Keratinocyte (primary cell): ENCODE measurements around the gene MLLT1. TPM values are rescaled to one million over a fixed set of nuclear protein-coding genes. Genes with fewer than 3 reads are reported as not detected.

ENCODE experiments used
- DNase-seq: peaks from one replicate; pipeline ENCODE4 v3.0.0-alpha.2; 2011; ENCODE audit warnings: low read depth, missing footprints, low spot score
- FAIRE-seq: peaks from 2 replicates; lab custom pipeline; 2011; peaks lifted over from hg19 to GRCh38; lab: Jason Lieb, UNC
- H2AFZ ChIP-seq: 2 replicates; pipeline ENCODE4 v1.6.0; 2012; ENCODE audit warnings: low read length, control low read depth, inconsistent platforms; ENCODE audit not compliant: control insufficient read depth
- H3K27ac ChIP-seq: 2 replicates; pipeline ENCODE4 v1.5.1; 2011; ENCODE audit warnings: low read length; ENCODE audit not compliant: control insufficient read depth, insufficient read depth
- H3K27me3 ChIP-seq: 3 replicates; pipeline ENCODE4 v1.6.0; 2011; ENCODE audit warnings: low read length; ENCODE audit not compliant: control insufficient read depth, insufficient read depth; ENCODE audit errors: extremely low read depth
- H3K36me3 ChIP-seq, 2 experiments: 2 replicates in 1 of 2; 3 replicates in 1 of 2; pipeline ENCODE4 v1.5.1; 2011; ENCODE audit warnings: low read length in 2 of 2, mild to moderate bottlenecking in 1 of 2; ENCODE audit not compliant: control insufficient read depth in 2 of 2, insufficient read depth in 2 of 2; ENCODE audit errors: extremely low read depth in 1 of 2
- H3K4me1 ChIP-seq: 3 replicates; pipeline ENCODE4 v1.5.1; 2011; ENCODE audit warnings: low read length; ENCODE audit not compliant: control insufficient read depth, insufficient read depth; ENCODE audit errors: extremely low read depth
- H3K4me2 ChIP-seq: 3 replicates; pipeline ENCODE4 v1.6.0; 2011; ENCODE audit warnings: low read depth, low read length; ENCODE audit not compliant: control insufficient read depth, insufficient read depth; ENCODE audit errors: extremely low read depth
- H3K4me3 ChIP-seq, 3 experiments: fragments of 200-600 bp in 1 of 3; sonication (generic) in 1 of 3; 2 replicates in 2 of 3; 3 replicates in 1 of 3; pipeline ENCODE4 v1.5.1; 2011 to 2016; ENCODE audit warnings: low read length in 3 of 3, mild to moderate bottlenecking in 3 of 3, control low read depth in 2 of 3, inconsistent platforms in 1 of 3, low read depth in 1 of 3, mixed read lengths in 1 of 3, mixed run types in 1 of 3, moderate library complexity in 1 of 3; ENCODE audit not compliant: control insufficient read depth in 2 of 3, insufficient read depth in 2 of 3; ENCODE audit errors: extremely low read depth in 1 of 3
- H3K79me2 ChIP-seq: 2 replicates; pipeline ENCODE4 v1.6.0; 2012; ENCODE audit warnings: low read length; ENCODE audit not compliant: control insufficient read depth, insufficient read depth
- H3K9ac ChIP-seq: 3 replicates; pipeline ENCODE4 v1.6.0; 2011; ENCODE audit warnings: low read length; ENCODE audit not compliant: control insufficient read depth, insufficient read depth; ENCODE audit errors: extremely low read depth
- H3K9me1 ChIP-seq: 3 replicates; pipeline ENCODE4 v1.6.0; 2011; ENCODE audit warnings: low read length; ENCODE audit not compliant: control insufficient read depth, insufficient read depth; ENCODE audit errors: extremely low read depth
- H3K9me3 ChIP-seq: 2 replicates; pipeline ENCODE4 v1.5.1; 2012; ENCODE audit warnings: low read depth, low read length; ENCODE audit not compliant: control insufficient read depth
- H4K20me1 ChIP-seq: 3 replicates; pipeline ENCODE4 v1.6.0; 2011; ENCODE audit warnings: low read length; ENCODE audit not compliant: control insufficient read depth, insufficient read depth; ENCODE audit errors: extremely low read depth
- CTCF ChIP-seq, 3 experiments: IDR thresholded peaks in 1 of 3; conservative IDR thresholded peaks in 1 of 3; optimal IDR thresholded peaks in 1 of 3; 2 replicates in 2 of 3; 3 replicates in 1 of 3; pipeline versions ENCODE3 to v1.5.1; 2011; ENCODE audit warnings: low read length in 3 of 3, mild to moderate bottlenecking in 3 of 3, moderate library complexity in 2 of 3, control low read depth in 1 of 3, inconsistent platforms in 1 of 3; ENCODE audit not compliant: insufficient read depth in 2 of 3; ENCODE audit errors: extremely low read depth in 1 of 3
- EZH2 ChIP-seq: IDR thresholded peaks from one replicate; pipeline ENCODE4 v1.6.1; 2012; ENCODE audit warnings: inconsistent platforms, mild to moderate bottlenecking, low read length, moderate library complexity
- dilution Hi-C: fragments of 300-500 bp; cut with MboI; formaldehyde crosslinking; loops from one replicate; pipeline ENCODE4 v1.7.0; 2020; ENCODE audit warnings: low sequenced_read_pairs; ENCODE audit not compliant: extremely low pct_ligation_motif_present
- polyA plus RNA-seq, 5 experiments: library from polyadenylated mRNA; depleted of rRNA in 3 of 5; stranded (reverse) in 3 of 5; stranded (forward) in 1 of 5; unstranded in 1 of 5; fragments of >200 nt; gene quantifications; 1 replicate in 1 of 5; 2 replicates in 3 of 5; 3 replicates in 1 of 5; pipeline versions ENCODE4 v1.2.1 to v1.2.3, GENCODE V29; 2011 to 2012; ENCODE audit warnings: missing spikeins in 2 of 5, low read depth in 1 of 5, low replicate concordance in 1 of 5

The MLLT1 gene
- polyA plus RNA-seq, 1 donor (not counting 4 experiments of a cell fraction or from before 2014, with no cell fraction given), result 8.3 TPM

DNA sequence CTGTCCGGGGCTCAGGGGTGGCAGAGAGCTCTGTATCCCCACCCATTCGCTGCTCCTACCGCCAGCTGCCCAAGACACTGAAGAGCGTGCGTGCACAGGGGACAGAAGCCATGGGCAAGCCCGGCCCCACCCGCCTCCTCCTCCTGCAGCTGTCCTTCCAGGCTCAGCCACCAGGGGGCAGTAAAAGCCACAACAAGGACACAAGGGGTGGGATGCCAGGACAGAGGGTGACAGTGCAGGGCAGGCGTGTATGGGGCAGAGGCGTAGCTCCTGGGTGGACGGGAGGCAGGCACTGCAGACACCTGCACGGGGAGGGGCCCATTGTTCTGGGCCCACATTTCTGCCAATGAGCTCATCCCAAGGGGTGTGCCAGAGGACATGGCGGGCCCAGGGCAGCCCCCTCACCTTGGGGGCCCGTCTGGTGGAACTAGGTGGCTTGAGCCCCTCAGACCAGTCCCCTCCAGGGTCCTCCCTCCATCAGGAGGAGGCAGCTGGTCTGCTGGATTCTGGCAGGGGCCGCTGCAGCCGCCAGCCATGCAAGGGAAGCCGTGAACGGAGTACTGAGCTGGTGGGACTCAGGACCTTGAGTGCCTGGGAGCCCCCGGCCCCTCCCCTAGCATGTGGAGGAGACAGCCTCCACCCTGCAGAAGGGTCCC, 61.2 kb downstream of the MLLT1 start:
- Histone ChIP-seq H3K9me3 (no peaks in the 10 kb centered on the region), H3K4me3 (no peak overlapping the region), H3K4me1 (peaks cover 14% of the 10 kb centered on the region), H3K36me3 (peaks cover 6 to 10% of the 10 kb centered on the region in 2 experiments), H3K27ac (no peak overlapping the region), H3K27me3 (no peaks in the 10 kb centered on the region), H3K79me2 (peaks cover 2% of the 10 kb centered on the region), H3K9me1 (peaks cover 3% of the 10 kb centered on the region), H3K4me2 (no peak overlapping the region), H3K9ac (no peak overlapping the region), H2AFZ (no peak overlapping the region), H4K20me1 (peaks cover 4% of the 10 kb centered on the region)
- dilution Hi-C loops, result no loop called here
- FAIRE-seq (peak; percentile 70), DNase-seq (peak; percentile 65)
- TF ChIP-seq CTCF (optimal IDR thresholded peaks at IDR 0.05 in 1 of 3, IDR thresholded peaks at IDR 0.05 in 1 of 3, conservative IDR thresholded peaks at IDR 0.05 in 1 of 3; ENCODE audit: extremely low read depth in 1 of 3, insufficient read depth in 2 of 3, low read length in 3 of 3) (peak; percentile 91 to 97 (median 91)), EZH2 (no peak)

- H3K9me1 ChIP-seq, result no peaks in the 10 kb centered on the region
- no peak overlapping the region for H2AFZ ChIP-seq
- peaks cover 6% of the 10 kb centered on the region for H3K4me1 ChIP-seq
- H3K27ac ChIP-seq, result no peak overlapping the region
- no peaks in the 10 kb centered on the region for H4K20me1 ChIP-seq
- TF ChIP-seq EZH2, result no peak
- no peak for TF ChIP-seq CTCF (optimal IDR thresholded peaks at IDR 0.05 in 1 of 3, IDR thresholded peaks at IDR 0.05 in 1 of 3, conservative IDR thresholded peaks at IDR 0.05 in 1 of 3; ENCODE audit: extremely low read depth in 1 of 3, insufficient read depth in 2 of 3, low read length in 3 of 3)
- no peaks in the 10 kb centered on the region for H3K79me2 ChIP-seq
- H3K4me2 ChIP-seq, result no peak overlapping the region
- DNase-seq (no peak), FAIRE-seq (no peak)
- dilution Hi-C loops, result no loop called here
- H3K36me3 ChIP-seq, result peaks cover 6 to 13% of the 10 kb centered on the region in 2 experiments
- no peaks in the 10 kb centered on the region for H3K27me3 ChIP-seq
- H3K4me3 ChIP-seq, result no peak overlapping the region
- no peak overlapping the region for H3K9ac ChIP-seq
- no peaks in the 10 kb centered on the region for H3K9me3 ChIP-seq
Observed at GRCh38 chr19:6217752-6218334, 61.9 kb downstream of the MLLT1 start.
